ENCODE results near the gene MTARC1. TPM values are rescaled to one million over a fixed set of nuclear protein-coding genes. Genes with fewer than 3 reads are reported as not detected.

Gene MTARC1
- total and polyA plus RNA-seq, 4 donors = 14.3 to 31.6 (median 23.7) TPM

DNA sequence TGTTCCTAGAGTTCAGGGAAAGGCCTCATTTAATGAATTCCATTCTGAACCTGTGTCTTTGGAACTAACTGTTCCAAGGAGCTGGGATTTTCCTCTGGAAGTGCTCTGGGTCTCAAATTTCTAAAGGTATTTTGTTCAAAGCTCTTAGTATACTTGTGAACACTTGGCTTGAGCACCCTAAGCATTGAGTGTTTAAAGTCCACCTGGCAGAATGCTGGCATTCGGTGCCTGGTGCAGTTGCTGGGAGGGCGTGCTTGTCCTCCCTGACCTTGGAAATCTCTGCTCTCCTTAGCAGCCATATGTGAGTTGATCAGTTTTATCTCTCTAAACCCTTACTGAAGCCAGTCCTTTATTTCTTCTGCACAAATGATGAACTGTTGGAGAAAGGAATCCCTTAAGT lies 35.6 kb upstream of the MTARC1 start:
- Histone ChIP-seq H3K27me3 (ENCODE audit: control insufficient read depth, insufficient read depth, low read length) (no peaks in the 10 kb centered on the region), H3K4me1 (ENCODE audit: control insufficient read depth, insufficient read depth, low read length) (peaks cover 15% of the 10 kb centered on the region), H3K27ac (ENCODE audit: low read depth, low read length) (no peak overlapping the region), H3K36me3 (ENCODE audit: control insufficient read depth, insufficient read depth, low read length) (no peaks in the 10 kb centered on the region), H3K9me3 (ENCODE audit: control insufficient read depth, insufficient read depth, low read length) (no peaks in the 10 kb centered on the region), H3K4me3 (ENCODE audit: low read depth, low read length) (no peak overlapping the region)
- WGBS (ENCODE audit: insufficient coverage) = 54% methylated on average over 2 of the region's 2 CpGs
- DNase-seq (ENCODE audit: low read depth in 4 of 6, low spot score in 6 of 6) = no peak

DNA sequence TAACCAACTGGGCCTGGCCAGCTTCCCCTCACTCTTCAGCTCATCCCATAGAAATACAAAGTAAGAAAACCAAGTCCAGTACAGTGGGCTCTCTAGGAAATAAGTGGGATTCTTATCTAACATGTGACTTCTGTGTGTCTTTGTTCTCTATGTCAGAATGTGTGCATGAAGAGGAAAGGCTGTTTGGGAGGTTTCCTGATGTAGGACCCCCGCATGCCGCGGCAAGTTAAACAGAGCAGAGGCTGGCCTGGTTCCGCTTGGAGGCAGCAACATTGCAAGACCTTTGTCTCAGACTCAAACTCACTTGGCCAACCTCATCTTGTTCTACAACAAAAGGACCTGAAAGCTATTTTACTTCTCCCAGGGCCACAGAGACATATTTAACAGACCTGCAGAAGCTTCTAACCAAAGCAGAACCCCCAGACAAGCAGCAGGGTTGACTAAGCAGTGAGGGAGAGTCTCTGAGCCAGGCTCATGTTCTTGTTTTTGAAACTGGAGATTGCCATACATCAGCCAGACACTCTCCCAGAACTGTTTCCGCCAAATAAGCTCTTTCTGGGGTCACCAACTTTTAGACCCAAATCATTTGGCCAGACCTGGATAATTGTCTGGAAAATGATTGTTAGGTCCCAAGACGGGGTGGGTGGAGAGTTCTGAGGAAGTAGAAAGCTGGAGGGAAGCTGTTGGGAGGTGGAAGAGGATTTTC lies 32.3 kb upstream of the MTARC1 start:
- no peak overlapping the region for H3K27ac ChIP-seq (ENCODE audit: low read depth, low read length)
- no peak for DNase-seq (ENCODE audit: low read depth in 4 of 6, low spot score in 6 of 6)
- H3K27me3 ChIP-seq (ENCODE audit: control insufficient read depth, insufficient read depth, low read length) = no peaks in the 10 kb centered on the region
- no peaks in the 10 kb centered on the region for H3K36me3 ChIP-seq (ENCODE audit: control insufficient read depth, insufficient read depth, low read length)
- no peaks in the 10 kb centered on the region for H3K9me3 ChIP-seq (ENCODE audit: control insufficient read depth, insufficient read depth, low read length)
- 80% methylated on average over 6 of the region's 6 CpGs for WGBS (ENCODE audit: insufficient coverage)
- no peak overlapping the region for H3K4me3 ChIP-seq (ENCODE audit: low read depth, low read length)
- peaks cover 4% of the 10 kb centered on the region for H3K4me1 ChIP-seq (ENCODE audit: control insufficient read depth, insufficient read depth, low read length)

DNA sequence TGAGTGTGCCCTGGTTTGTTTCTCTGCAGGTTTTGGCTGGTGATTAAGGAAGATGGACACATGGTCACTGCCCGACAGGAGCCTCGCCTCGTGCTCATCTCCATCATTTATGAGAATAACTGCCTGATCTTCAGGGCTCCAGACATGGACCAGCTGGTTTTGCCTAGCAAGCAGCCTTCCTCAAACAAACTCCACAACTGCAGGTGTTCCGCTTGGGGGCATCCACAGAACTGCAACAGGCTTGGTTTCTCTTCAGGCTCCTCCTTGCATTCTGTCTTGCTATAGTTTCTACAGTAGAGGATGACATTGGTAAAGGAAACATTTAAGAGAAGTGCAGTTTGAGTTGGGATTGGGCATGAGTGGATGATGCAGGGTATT lies 31.8 kb upstream of the MTARC1 start:
- Histone ChIP-seq H3K36me3 (ENCODE audit: control insufficient read depth, insufficient read depth, low read length) (no peaks in the 10 kb centered on the region), H3K4me3 (ENCODE audit: low read depth, low read length) (no peak overlapping the region), H3K4me1 (ENCODE audit: control insufficient read depth, insufficient read depth, low read length) (peaks cover 4% of the 10 kb centered on the region), H3K9me3 (ENCODE audit: control insufficient read depth, insufficient read depth, low read length) (no peaks in the 10 kb centered on the region), H3K27ac (ENCODE audit: low read depth, low read length) (no peak overlapping the region), H3K27me3 (ENCODE audit: control insufficient read depth, insufficient read depth, low read length) (no peaks in the 10 kb centered on the region)
- 88% methylated on average over 1 of the region's 4 CpGs for WGBS (ENCODE audit: insufficient coverage)
- DNase-seq (ENCODE audit: low read depth in 4 of 6, low spot score in 6 of 6) = no peak

DNA sequence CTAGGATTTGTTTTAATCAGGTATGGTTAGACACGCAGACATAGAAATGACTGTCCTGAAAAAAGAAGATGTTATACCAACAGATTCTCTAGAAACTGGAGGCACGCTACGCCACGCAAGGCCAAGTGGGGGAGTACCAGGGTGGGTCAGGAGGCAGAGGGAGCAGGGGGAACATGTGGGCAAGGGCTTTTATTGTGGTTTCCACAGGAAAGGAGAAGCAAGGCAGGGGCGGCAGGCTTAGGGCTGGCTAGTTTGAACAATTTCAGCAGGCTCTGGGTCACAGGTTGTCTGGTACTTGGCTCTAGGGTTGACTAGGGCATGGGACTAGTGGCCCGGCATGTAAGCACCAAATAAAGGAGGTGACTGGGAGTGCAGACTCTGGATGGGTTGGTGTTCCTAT lies 31.4 kb upstream of the MTARC1 start:
- Histone ChIP-seq H3K4me3 (ENCODE audit: low read depth, low read length) (no peak overlapping the region), H3K4me1 (ENCODE audit: control insufficient read depth, insufficient read depth, low read length) (peaks cover 4% of the 10 kb centered on the region), H3K9me3 (ENCODE audit: control insufficient read depth, insufficient read depth, low read length) (no peaks in the 10 kb centered on the region), H3K36me3 (ENCODE audit: control insufficient read depth, insufficient read depth, low read length) (no peaks in the 10 kb centered on the region), H3K27ac (ENCODE audit: low read depth, low read length) (no peak overlapping the region), H3K27me3 (ENCODE audit: control insufficient read depth, insufficient read depth, low read length) (no peaks in the 10 kb centered on the region)
- 97% methylated on average over 6 of the region's 6 CpGs for WGBS (ENCODE audit: insufficient coverage)
- DNase-seq (ENCODE audit: low read depth in 4 of 6, low spot score in 6 of 6) = no peak

DNA sequence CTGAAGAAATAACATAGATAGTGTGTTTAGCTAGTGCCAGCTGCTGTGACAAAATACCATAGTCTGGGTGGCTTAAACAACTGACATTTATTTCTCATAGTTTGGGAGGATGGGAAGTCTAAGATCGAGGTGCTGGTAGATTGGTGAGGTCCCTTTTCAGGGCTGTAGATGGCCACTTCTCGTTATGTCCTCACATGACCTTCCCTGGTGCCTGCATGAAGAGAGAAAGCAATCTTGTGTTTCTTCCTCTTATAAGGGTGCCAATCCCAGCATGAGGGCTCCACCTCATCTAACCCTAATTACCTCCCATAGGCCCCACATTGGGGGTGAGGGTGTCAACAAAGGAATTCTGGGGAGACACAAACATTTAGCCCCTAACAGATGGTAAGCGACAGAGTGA lies 29.3 kb upstream of the MTARC1 start:
- Histone ChIP-seq H3K4me1 (ENCODE audit: control insufficient read depth, insufficient read depth, low read length) (no peaks in the 10 kb centered on the region), H3K9me3 (ENCODE audit: control insufficient read depth, insufficient read depth, low read length) (no peaks in the 10 kb centered on the region), H3K4me3 (ENCODE audit: low read depth, low read length) (no peak overlapping the region), H3K36me3 (ENCODE audit: control insufficient read depth, insufficient read depth, low read length) (peaks cover 2% of the 10 kb centered on the region), H3K27ac (ENCODE audit: low read depth, low read length) (no peak overlapping the region), H3K27me3 (ENCODE audit: control insufficient read depth, insufficient read depth, low read length) (no peaks in the 10 kb centered on the region)
- DNase-seq (ENCODE audit: low read depth in 4 of 6, low spot score in 6 of 6) = no peak
- no CpG with 5 or more reads among the region's 3 CpGs for WGBS (ENCODE audit: insufficient coverage)

DNA sequence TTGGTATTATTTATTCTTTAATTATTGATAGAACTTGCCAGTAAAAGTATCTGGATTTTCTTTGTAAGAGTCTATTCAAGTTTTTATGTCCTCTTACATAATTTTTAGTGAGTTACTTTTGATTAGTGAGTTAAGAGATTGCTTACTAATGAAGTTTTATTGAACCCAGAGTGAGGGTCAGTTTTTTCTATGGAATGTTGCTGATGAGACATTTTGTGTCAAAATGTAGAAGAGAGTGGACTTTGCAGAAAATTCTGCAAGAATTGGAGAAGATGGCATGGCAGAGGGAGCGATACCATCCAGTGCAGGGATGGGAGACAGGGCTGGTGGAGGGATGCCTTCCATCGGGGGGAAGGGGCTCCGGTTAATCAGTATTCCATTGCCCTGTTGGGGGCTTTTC lies 27.6 kb upstream of the MTARC1 start:
- Histone ChIP-seq H3K9me3 (ENCODE audit: control insufficient read depth, insufficient read depth, low read length) (no peaks in the 10 kb centered on the region), H3K27ac (ENCODE audit: low read depth, low read length) (no peak overlapping the region), H3K4me1 (ENCODE audit: control insufficient read depth, insufficient read depth, low read length) (no peaks in the 10 kb centered on the region), H3K36me3 (ENCODE audit: control insufficient read depth, insufficient read depth, low read length) (peaks cover 8% of the 10 kb centered on the region), H3K4me3 (ENCODE audit: low read depth, low read length) (no peak overlapping the region), H3K27me3 (ENCODE audit: control insufficient read depth, insufficient read depth, low read length) (no peaks in the 10 kb centered on the region)
- DNase-seq (ENCODE audit: low read depth in 4 of 6, low spot score in 6 of 6) = no peak
- WGBS (ENCODE audit: insufficient coverage) = 84% methylated on average over 3 of the region's 3 CpGs

DNA sequence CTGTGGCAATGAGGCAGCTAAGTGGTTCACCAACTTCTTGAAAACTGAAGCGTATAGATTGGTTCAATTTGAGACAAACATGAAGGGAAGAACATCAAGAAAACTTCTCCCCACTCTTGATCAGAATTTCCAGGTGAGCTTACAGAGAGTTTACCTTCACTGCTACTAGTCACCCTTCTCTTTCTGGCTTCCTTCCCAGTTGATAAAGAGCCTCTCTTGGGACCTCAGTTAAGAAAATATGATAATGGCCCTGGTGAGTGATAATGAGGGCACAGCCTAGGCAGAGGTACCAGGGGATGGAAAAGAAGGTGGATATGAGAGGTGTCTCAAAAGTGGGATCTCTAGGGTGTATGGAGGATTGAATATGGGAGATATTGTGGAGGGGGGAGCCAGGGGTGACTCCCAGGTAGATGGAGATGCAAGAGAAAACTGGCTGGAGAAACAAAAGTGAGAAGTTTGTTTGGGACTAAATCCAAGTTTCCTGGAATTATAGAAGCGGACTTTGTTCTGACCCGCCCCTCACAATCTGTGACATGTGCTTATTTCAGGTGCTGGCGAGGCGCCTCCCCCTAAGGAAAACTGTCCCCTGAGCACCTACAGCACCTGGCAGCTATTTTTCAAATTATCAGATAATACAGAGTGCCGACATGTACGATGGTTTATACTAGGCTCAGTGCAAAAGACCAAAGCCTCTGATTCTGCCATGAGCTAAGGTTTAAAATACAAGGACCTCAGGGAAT lies 24.9 kb upstream of the MTARC1 start:
- no peak for DNase-seq (ENCODE audit: low read depth in 4 of 6, low spot score in 6 of 6)
- Histone ChIP-seq H3K36me3 (ENCODE audit: control insufficient read depth, insufficient read depth, low read length) (peaks cover 16% of the 10 kb centered on the region), H3K4me1 (ENCODE audit: control insufficient read depth, insufficient read depth, low read length) (no peaks in the 10 kb centered on the region), H3K4me3 (ENCODE audit: low read depth, low read length) (no peak overlapping the region), H3K27ac (ENCODE audit: low read depth, low read length) (no peak overlapping the region), H3K27me3 (ENCODE audit: control insufficient read depth, insufficient read depth, low read length) (no peaks in the 10 kb centered on the region), H3K9me3 (ENCODE audit: control insufficient read depth, insufficient read depth, low read length) (no peaks in the 10 kb centered on the region)
- WGBS (ENCODE audit: insufficient coverage) = 92% methylated on average over 4 of the region's 7 CpGs

DNA sequence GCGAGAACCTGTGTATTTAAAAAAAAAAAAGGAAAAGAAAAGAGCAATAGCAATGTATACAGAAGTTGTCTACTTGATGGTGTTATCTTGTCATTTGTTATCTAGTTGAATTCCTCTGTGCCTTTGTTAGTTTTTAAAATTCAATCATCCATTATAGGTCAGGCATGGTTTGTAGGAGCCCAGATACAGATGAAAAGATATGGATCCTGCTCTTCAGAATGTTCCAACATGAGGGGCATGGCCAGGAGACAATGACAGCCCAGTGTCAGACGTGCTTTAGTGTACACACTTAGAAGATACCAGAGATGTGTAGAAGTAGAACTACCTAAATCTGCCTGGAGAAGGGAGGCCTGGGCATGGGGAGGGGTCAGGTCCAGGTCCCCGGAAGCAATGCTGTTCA lies 22.0 kb upstream of the MTARC1 start:
- no peaks in the 10 kb centered on the region for H3K4me1 ChIP-seq (ENCODE audit: control insufficient read depth, insufficient read depth, low read length)
- no peak overlapping the region for H3K27ac ChIP-seq (ENCODE audit: low read depth, low read length)

DNA sequence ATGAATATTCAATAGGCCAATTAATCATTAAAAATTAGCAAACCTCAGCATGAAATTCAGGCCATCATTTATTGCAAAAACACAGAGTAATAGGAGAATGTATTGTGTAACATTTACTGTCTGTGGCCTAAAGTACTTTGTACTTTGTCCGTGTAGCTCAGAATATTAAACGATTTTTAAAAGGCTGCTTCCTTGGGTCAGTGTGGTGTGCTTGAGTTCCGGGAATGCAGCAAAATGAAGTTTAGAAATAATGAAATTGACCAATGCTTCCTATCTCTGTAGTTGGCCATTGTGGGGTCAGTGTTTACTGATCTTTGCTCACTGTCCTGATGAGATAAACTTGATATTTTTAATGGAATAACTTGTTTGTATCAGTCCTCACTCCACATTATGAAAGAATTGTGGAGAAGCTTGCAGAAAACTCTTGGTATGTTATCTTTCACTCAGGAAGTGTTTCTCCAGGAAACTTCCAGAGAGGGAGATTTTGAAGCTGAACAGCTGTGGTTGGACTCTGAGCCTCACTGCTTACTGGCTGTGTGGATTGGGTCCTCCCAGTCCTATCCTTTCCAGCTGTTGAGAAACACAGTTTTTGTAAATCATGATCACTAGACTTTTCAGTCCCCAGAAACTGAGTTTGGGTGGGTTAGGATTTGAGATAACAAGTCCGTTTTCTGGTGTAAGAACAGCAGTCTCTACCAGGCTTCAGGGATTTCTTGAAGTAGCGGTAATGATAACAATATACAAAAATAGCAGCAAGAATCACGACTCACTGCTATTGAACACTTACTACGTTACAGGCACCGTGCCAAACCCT lies 19.2 kb upstream of the MTARC1 start:
- H3K36me3 ChIP-seq (ENCODE audit: control insufficient read depth, insufficient read depth, low read length) = peaks cover 21% of the 10 kb centered on the region
- no peaks in the 10 kb centered on the region for H3K9me3 ChIP-seq (ENCODE audit: control insufficient read depth, insufficient read depth, low read length)
- no peaks in the 10 kb centered on the region for H3K4me1 ChIP-seq (ENCODE audit: control insufficient read depth, insufficient read depth, low read length)
- no peak overlapping the region for H3K27ac ChIP-seq (ENCODE audit: low read depth, low read length)
- WGBS (ENCODE audit: insufficient coverage) = 75% methylated on average over 4 of the region's 8 CpGs
- no peak overlapping the region for H3K4me3 ChIP-seq (ENCODE audit: low read depth, low read length)
- DNase-seq (ENCODE audit: low read depth in 4 of 6, low spot score in 6 of 6) = no peak
- H3K27me3 ChIP-seq (ENCODE audit: control insufficient read depth, insufficient read depth, low read length) = no peaks in the 10 kb centered on the region

More for the DNA sequence above, 22.0 kb upstream of the MTARC1 start:
- Histone ChIP-seq H3K4me3 (ENCODE audit: low read depth, low read length) (no peak overlapping the region), H3K9me3 (ENCODE audit: control insufficient read depth, insufficient read depth, low read length) (no peaks in the 10 kb centered on the region), H3K27me3 (ENCODE audit: control insufficient read depth, insufficient read depth, low read length) (no peaks in the 10 kb centered on the region), H3K36me3 (ENCODE audit: control insufficient read depth, insufficient read depth, low read length) (peaks cover 20% of the 10 kb centered on the region)
- WGBS (ENCODE audit: insufficient coverage) = 95% methylated on average over 2 of the region's 3 CpGs
- DNase-seq (ENCODE audit: low read depth in 4 of 6, low spot score in 6 of 6) = no peak

All from spinal cord (tissue), 10 donors.